Psoas muscle (tissue), 8 donors: ENCODE data around the gene EPS8L1. TPM values are rescaled to one million over a fixed set of nuclear protein-coding genes. Genes with fewer than 3 reads are reported as not detected.
A peak's percentile ranks its signal among the peaks of the same experiment; 100 is the strongest.

Experiments used
- ATAC-seq, 4 donors: fragments of 200-7000 bp; cut with Tn5 transposase; one replicate each; pipeline ENCODE4 v1.9.1; 2020; ENCODE audit warnings: moderate library complexity in 3 of 4, mild to moderate bottlenecking in 2 of 4
- DNase-seq, 2 donors: peaks; one replicate each; pipeline ENCODE4 v3.0.0-alpha.2; 2020
- H3K27ac ChIP-seq: fragments of 200-600 bp; one replicate; pipeline ENCODE4 v1.8.0; 2022
- H3K27me3 ChIP-seq, 3 donors: fragments of 200-600 bp in 1 of 3; one replicate each; pipeline versions ENCODE4 v1.6.1 to v1.8.0; 2013 to 2022; ENCODE audit warnings: low read length in 2 of 3, mild to moderate bottlenecking in 2 of 3, moderate library complexity in 1 of 3; ENCODE audit not compliant: insufficient read depth in 3 of 3
- H3K36me3 ChIP-seq, 2 donors: fragments of 200-600 bp in 1 of 2; one replicate each; pipeline versions ENCODE4 v1.6.1 to v1.8.0; 2013 to 2022; ENCODE audit warnings: low read depth in 1 of 2, mild to moderate bottlenecking in 1 of 2, moderate library complexity in 1 of 2; ENCODE audit not compliant: insufficient read depth in 1 of 2
- H3K4me1 ChIP-seq: fragments of 200-600 bp; one replicate; pipeline ENCODE4 v1.8.0; 2022
- H3K4me3 ChIP-seq: fragments of 200-600 bp; one replicate; pipeline ENCODE4 v1.8.0; 2022; ENCODE audit warnings: mild to moderate bottlenecking
- H3K9me3 ChIP-seq: fragments of 200-600 bp; one replicate; pipeline ENCODE4 v1.8.0; 2022
- WGBS, 3 donors: extraction: QIAGEN DNeasy Blood & Tissue Kit; methylation state at CpG; one replicate each; pipeline versions ENCODE4 v1.1.6 to v1.1.7; 2013; 5-methylcytosine and 5-hydroxymethylcytosine counted together
- intact Hi-C, 2 donors: fragments of 100-400 bp; cut with DNase I; formaldehyde crosslinking; loops; one replicate each; pipeline versions ENCODE4 v1.11.0 to v1.14.2; 2022
- polyA plus RNA-seq, 3 donors: library from polyadenylated mRNA; stranded (reverse); fragments of 200-250 nt; gene quantifications; one replicate each; pipeline ENCODE4 v1.2.3, GENCODE V29; 2013
- total RNA-seq, 4 donors: library from RNA; stranded (reverse); fragmentation: NEBNext Ultra II Directional in 2 of 4; extraction: Animal tissue kit (Norgen Biotek cat#: 25700) in 2 of 4; gene quantifications; one replicate each; pipeline versions ENCODE4 v1.2.1 to v1.2.4, GENCODE V29; 2021 to 2023
- TF ChIP-seq, protein P1 (sequence below): fragments of 200-600 bp; IDR thresholded peaks from one replicate; pipeline ENCODE4 v1.8.0; 2022; ENCODE audit warnings: antibody characterized with exemption
- donor health status: healthy with polysubstance abuse.
- donor health status: DM: no; HTN: no; CAD: no; lungs with moderate emphysema.
- donor health status: Bipolar disorder and iron deficiency.
- donor health status: healthy.
- donor health status: DM: yes; HTN: yes; CAD: no.
- donor health status: DM: no; HTN: no; CAD: no.
- donor health status: DM: no; HTN: no; CAD: no.
- donor health status: DM: yes; HTN: yes; CAD: no.

Gene EPS8L1
- total and polyA plus RNA-seq, 7 donors: 0.53 to 2.5 (median 1.0) TPM

- peaks cover 3 to 44% of the 10 kb centered on the region in 2 donors for H3K36me3 ChIP-seq
- peaks cover 0 to 30% (median 11%) of the 10 kb centered on the region in 3 donors for H3K27me3 ChIP-seq
- no peaks in the 10 kb centered on the region for H3K9me3 ChIP-seq
- TF ChIP-seq, protein P1, sequence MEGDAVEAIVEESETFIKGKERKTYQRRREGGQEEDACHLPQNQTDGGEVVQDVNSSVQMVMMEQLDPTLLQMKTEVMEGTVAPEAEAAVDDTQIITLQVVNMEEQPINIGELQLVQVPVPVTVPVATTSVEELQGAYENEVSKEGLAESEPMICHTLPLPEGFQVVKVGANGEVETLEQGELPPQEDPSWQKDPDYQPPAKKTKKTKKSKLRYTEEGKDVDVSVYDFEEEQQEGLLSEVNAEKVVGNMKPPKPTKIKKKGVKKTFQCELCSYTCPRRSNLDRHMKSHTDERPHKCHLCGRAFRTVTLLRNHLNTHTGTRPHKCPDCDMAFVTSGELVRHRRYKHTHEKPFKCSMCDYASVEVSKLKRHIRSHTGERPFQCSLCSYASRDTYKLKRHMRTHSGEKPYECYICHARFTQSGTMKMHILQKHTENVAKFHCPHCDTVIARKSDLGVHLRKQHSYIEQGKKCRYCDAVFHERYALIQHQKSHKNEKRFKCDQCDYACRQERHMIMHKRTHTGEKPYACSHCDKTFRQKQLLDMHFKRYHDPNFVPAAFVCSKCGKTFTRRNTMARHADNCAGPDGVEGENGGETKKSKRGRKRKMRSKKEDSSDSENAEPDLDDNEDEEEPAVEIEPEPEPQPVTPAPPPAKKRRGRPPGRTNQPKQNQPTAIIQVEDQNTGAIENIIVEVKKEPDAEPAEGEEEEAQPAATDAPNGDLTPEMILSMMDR: no peak
- intact Hi-C loops: no loop called here
- no peak overlapping the region for H3K4me3 ChIP-seq
- DNase-seq (peak in 1 of 2 donors; percentile 14), ATAC-seq (no peak)
- no peak overlapping the region for H3K27ac ChIP-seq
- 92 to 97% (median 97%) methylated on average over 13 of the region's 13 CpGs for WGBS, 3 donors
- peaks cover 20% of the 10 kb centered on the region for H3K4me1 ChIP-seq
Measured at GRCh38 chr19:55090564-55090963, 14.9 kb downstream of the EPS8L1 start.

DNA sequence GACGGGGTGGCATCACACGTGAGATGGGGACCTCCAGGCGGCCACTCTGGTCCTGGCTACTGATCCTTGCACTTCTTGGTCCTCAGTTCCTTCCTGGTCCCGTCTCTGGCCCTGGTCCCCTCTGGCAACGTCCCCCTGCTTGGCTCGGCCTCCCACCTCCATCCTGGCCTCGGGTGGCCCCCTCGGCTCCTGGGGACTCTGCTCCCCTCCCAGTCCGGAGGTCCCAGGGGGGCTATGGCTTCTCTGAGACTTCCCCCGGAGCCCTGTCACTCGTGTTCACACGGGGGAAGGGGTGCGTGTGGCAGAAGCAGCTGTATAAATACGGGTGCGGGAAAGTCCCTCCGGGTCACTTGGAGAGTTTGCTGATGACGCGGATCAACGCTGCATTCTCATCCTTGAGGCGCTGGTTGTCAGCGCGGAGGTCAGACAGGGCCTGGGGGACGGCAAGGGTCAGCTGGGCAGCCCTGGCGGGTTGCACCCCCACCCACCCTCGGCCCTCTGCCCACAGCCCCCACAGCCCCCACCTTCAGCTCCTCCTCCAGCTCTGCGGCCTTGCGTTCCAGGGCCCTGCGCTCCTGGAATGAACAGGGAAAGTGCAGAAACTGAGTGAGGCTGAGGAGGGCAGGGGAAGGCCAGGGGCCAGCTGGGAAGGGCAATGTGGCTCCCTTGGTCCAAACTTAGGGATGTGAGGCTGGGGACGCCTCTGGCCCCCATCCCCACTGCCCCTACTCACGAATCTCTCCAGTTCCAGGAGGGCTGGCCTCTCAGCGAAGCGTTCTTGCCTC, 15.6 kb downstream of the EPS8L1 start:
- 79 to 84% (median 83%) methylated on average over 28 to 32 of the region's 32 CpGs for WGBS, 3 donors
- TF ChIP-seq, protein P1: no peak
- no peak overlapping the region for H3K4me3 ChIP-seq
- H3K36me3 ChIP-seq: peaks cover 3 to 45% of the 10 kb centered on the region in 2 donors
- intact Hi-C loops: no loop called here
- DNase-seq (peak in 1 of 2 donors; percentile 21), ATAC-seq (no peak)
- no peak overlapping the region for H3K27ac ChIP-seq
- peaks cover 0 to 22% (median 3%) of the 10 kb centered on the region in 3 donors for H3K27me3 ChIP-seq
- H3K9me3 ChIP-seq: no peaks in the 10 kb centered on the region
- H3K4me1 ChIP-seq: peaks cover 20% of the 10 kb centered on the region

DNA sequence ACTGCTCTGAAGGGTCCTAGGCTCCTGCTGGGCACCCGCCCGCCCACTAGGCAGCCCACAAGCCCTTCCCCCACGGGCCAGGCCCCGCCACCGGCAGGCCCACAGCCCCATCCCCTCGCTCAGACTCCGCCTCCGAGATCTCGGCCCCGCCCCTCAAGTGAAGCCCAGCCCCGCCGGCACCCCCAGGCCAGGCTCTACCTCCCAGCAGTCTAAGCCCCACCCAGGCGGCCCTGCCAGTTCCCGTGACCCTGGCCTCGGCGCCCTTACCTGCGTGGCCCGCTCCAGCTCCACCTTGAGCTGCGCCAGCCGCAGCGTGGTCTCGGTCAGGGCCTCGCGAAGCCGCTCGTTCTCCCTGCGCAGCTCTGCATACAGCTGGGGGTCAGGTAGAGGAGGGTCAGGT, 16.3 kb downstream of the EPS8L1 start:
- peaks cover 15% of the 10 kb centered on the region for H3K4me1 ChIP-seq
- intact Hi-C loops: no loop called here
- H3K4me3 ChIP-seq: no peak overlapping the region
- peaks cover 0 to 16% (median 0%) of the 10 kb centered on the region in 3 donors for H3K27me3 ChIP-seq
- peaks cover 3 to 45% of the 10 kb centered on the region in 2 donors for H3K36me3 ChIP-seq
- ATAC-seq (no peak), DNase-seq (peak in 1 of 2 donors; percentile 13)
- WGBS, 3 donors: 84 to 86% (median 85%) methylated on average over 25 to 27 of the region's 27 CpGs
- H3K27ac ChIP-seq: no peak overlapping the region
- no peaks in the 10 kb centered on the region for H3K9me3 ChIP-seq
- TF ChIP-seq, protein P1: no peak

- H3K4me1 ChIP-seq: peaks cover 9% of the 10 kb centered on the region
- H3K27ac ChIP-seq: no peak overlapping the region
- TF ChIP-seq, protein P1: no peak
- H3K9me3 ChIP-seq: no peaks in the 10 kb centered on the region
- no peak overlapping the region for H3K4me3 ChIP-seq
- peaks cover 3 to 45% of the 10 kb centered on the region in 2 donors for H3K36me3 ChIP-seq
- H3K27me3 ChIP-seq: peaks cover 0 to 9% (median 0%) of the 10 kb centered on the region in 3 donors
- 87 to 90% (median 89%) methylated on average over 28 to 49 of the region's 49 CpGs for WGBS, 3 donors
- no peak for DNase-seq
- intact Hi-C loops: no loop called here
- no peak for ATAC-seq
Measured at GRCh38 chr19:55092423-55093318, 17.0 kb downstream of the EPS8L1 start.
